HPDE6-E6E7 (cell line): ENCODE results near the gene GDF11.
A peak's percentile ranks its signal among the peaks of the same experiment; 100 is the strongest.

Source experiments
- DNase-seq: peaks from one replicate; pipeline ENCODE4 v3.0.0; 2011; ENCODE audit warnings: missing footprints; ENCODE audit errors: extremely low spot score

Gene GDF11

GRCh38 chr12:55723516-55724225 is 19.3 kb upstream of the GDF11 start:
- DNase-seq = no peak

- DNase-seq = no peak
These were observed 18.5 kb upstream of the GDF11 start for GRCh38 chr12:55724226-55724939.

GRCh38 chr12:55724940-55725309 is 18.0 kb upstream of the GDF11 start:
- no peak for DNase-seq

GRCh38 chr12:55725556-55725955 is 17.4 kb upstream of the GDF11 start:
- DNase-seq = no peak

GRCh38 chr12:55726971-55727370 is 16.0 kb upstream of the GDF11 start:
- no peak for DNase-seq

- no peak for DNase-seq
These were observed 15.2 kb upstream of the GDF11 start for GRCh38 chr12:55727643-55728185.

- DNase-seq = no peak
These were observed 14.6 kb upstream of the GDF11 start for GRCh38 chr12:55728186-55728938.

GRCh38 chr12:55728939-55729818 is 13.7 kb upstream of the GDF11 start, which contains the start of gene CD63:
CD63 (minus strand) TSS chr12:55729009; CDS start chr12:55728341, 668 bp downstream.
- peak; percentile 96 for DNase-seq

GRCh38 chr12:55729819-55730818 is 12.8 kb upstream of the GDF11 start:
- DNase-seq = no peak

- no peak for DNase-seq
These were observed 10.6 kb upstream of the GDF11 start for GRCh38 chr12:55732288-55732687.

GRCh38 chr12:55733021-55733555 is 9.8 kb upstream of the GDF11 start:
- DNase-seq = no peak

GRCh38 chr12:55733858-55734257 is 9.1 kb upstream of the GDF11 start:
- no peak for DNase-seq

GRCh38 chr12:55734595-55734994 is 8.3 kb upstream of the GDF11 start:
- no peak for DNase-seq

- DNase-seq = no peak
These were observed 6.8 kb upstream of the GDF11 start for GRCh38 chr12:55736076-55736475.

- peak; percentile 32 for DNase-seq
These were observed 5.9 kb upstream of the GDF11 start for GRCh38 chr12:55736780-55737580.

GRCh38 chr12:55737581-55738122 is 5.3 kb upstream of the GDF11 start:
- no peak for DNase-seq

- peak; percentile 42 for DNase-seq
These were observed 4.5 kb upstream of the GDF11 start for GRCh38 chr12:55738123-55739024.

- no peak for DNase-seq
These were observed 3.9 kb upstream of the GDF11 start for GRCh38 chr12:55739025-55739378.
